Measurements from ENCODE around the gene OR2AT4. TPM values are rescaled to one million over a fixed set of nuclear protein-coding genes. Genes with fewer than 3 reads are reported as not detected.

OR2AT4 gene
- total and polyA plus RNA-seq, 2 donors (not counting 3 experiments of a cell fraction or from before 2014, with no cell fraction given): not detected

DNA sequence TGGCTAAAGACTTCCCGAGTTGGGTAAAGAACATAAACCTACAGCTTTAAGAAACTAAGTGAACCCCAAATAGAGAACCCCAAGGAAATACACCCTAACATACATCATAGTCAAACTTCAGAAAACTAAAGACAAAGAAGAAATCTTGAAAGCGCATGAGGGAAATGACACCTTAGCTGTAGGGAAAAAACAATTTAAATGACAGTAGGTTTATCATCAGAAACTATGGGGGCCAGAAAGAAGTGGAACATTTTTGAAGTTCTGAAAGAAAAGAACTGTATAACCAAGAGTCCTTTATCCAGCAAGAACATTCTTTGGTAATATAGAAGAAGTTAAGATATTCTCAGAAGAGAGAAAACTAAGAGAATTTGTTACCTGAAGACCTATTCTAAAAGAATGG is 15.5 kb upstream of the OR2AT4 start:
- H3K4me1 ChIP-seq (ENCODE audit: control insufficient read depth, extremely low read depth, insufficient read depth, low read length): no peaks in the 10 kb centered on the region
- no peak overlapping the region for H3K4me3 ChIP-seq (replicated peaks in 1 of 3; ENCODE audit: insufficient read depth in 1 of 3, low read depth in 1 of 3, low read length in 3 of 3)
- intact Hi-C loops (cut with micrococcal nuclease): no loop called here
- CTCF ChIA-PET: interaction anchor here (0.6 kb wide), 1 partner anchor 9 kb away, joined by 3 read pairs; no protein-coding TSS in a partner anchor
- BruUV-seq (replicated peaks): no TSS peak
- POLR2A ChIA-PET: no interaction called here
- no peaks in the 10 kb centered on the region for H3K9me3 ChIP-seq (replicated peaks; ENCODE audit: control insufficient read depth, insufficient read depth, low read length)
- H4K20me1 ChIP-seq (replicated peaks; ENCODE audit: control insufficient read depth, extremely low read depth, insufficient read depth, low read length): no peaks in the 10 kb centered on the region
- FAIRE-seq: no peak
- no peaks in the 10 kb centered on the region for H3K9me1 ChIP-seq (replicated peaks; ENCODE audit: control insufficient read depth, extremely low read depth, insufficient read depth, low read length)
- dilution Hi-C loops (cut with MboI; ENCODE audit: extremely low pct_ligation_motif_present, low sequenced_read_pairs): no loop called here
- peaks cover 7 to 9% of the 10 kb centered on the region in 2 experiments for H3K27me3 ChIP-seq (ENCODE audit: control insufficient read depth in 2 of 2, insufficient read depth in 2 of 2, low read length in 2 of 2)
- H3K36me3 ChIP-seq (ENCODE audit: control insufficient read depth in 2 of 2, extremely low read depth in 1 of 2, insufficient read depth in 2 of 2, low read length in 2 of 2): no peaks in the 10 kb centered on the region
- no peak overlapping the region for H3K27ac ChIP-seq (ENCODE audit: insufficient read depth, low read depth, low read length)
- no peaks in the 10 kb centered on the region for H3K79me2 ChIP-seq (ENCODE audit: control insufficient read depth, insufficient read depth, low read length)
- no peak overlapping the region for H2AFZ ChIP-seq (ENCODE audit: low read depth, low read length)
- no peak overlapping the region for H3K4me2 ChIP-seq (ENCODE audit: insufficient read depth, low read length)
- TF ChIP-seq POLR2A (IDR thresholded peaks at IDR 0.05; ENCODE audit: low read depth, low read length) (no peak), EZH2 (IDR thresholded peaks at IDR 0.05; ENCODE audit: borderline replicate concordance, low read depth, low read length, severe bottlenecking) (no peak), GATA2 (IDR thresholded peaks at IDR 0.05; ENCODE audit: insufficient read depth, insufficient read length, low read depth, low read length) (no peak), POLR2AphosphoS5 (IDR thresholded peaks at IDR 0.05; ENCODE audit: insufficient read depth, low read depth, low read length) (no peak), MYC (IDR thresholded peaks at IDR 0.05; ENCODE audit: low read depth, low read length) (no peak), JUN (IDR thresholded peaks at IDR 0.05; ENCODE audit: borderline replicate concordance, insufficient read depth, insufficient read length, low read depth) (no peak), FOS (IDR thresholded peaks at IDR 0.05; ENCODE audit: borderline replicate concordance, insufficient read depth, low read length) (no peak)
- TF ChIP-seq, protein P1, sequence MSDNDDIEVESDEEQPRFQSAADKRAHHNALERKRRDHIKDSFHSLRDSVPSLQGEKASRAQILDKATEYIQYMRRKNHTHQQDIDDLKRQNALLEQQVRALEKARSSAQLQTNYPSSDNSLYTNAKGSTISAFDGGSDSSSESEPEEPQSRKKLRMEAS (IDR thresholded peaks at IDR 0.05; ENCODE audit: insufficient read depth, insufficient read length): no peak
- TF ChIP-seq, protein P2, sequence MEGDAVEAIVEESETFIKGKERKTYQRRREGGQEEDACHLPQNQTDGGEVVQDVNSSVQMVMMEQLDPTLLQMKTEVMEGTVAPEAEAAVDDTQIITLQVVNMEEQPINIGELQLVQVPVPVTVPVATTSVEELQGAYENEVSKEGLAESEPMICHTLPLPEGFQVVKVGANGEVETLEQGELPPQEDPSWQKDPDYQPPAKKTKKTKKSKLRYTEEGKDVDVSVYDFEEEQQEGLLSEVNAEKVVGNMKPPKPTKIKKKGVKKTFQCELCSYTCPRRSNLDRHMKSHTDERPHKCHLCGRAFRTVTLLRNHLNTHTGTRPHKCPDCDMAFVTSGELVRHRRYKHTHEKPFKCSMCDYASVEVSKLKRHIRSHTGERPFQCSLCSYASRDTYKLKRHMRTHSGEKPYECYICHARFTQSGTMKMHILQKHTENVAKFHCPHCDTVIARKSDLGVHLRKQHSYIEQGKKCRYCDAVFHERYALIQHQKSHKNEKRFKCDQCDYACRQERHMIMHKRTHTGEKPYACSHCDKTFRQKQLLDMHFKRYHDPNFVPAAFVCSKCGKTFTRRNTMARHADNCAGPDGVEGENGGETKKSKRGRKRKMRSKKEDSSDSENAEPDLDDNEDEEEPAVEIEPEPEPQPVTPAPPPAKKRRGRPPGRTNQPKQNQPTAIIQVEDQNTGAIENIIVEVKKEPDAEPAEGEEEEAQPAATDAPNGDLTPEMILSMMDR (IDR thresholded peaks at IDR 0.05; ENCODE audit: extremely low read depth in 1 of 2, insufficient read depth in 1 of 2, low read depth in 1 of 2, low read length in 2 of 2): no peak
- no peak overlapping the region for H3K9ac ChIP-seq (replicated peaks; ENCODE audit: extremely low read depth, insufficient read depth, low read length)
- DNase-seq (ENCODE audit: low read depth, low spot score): no peak
